SK-N-SH treated with all-trans-retinoic acid at 6 μM for 48 hours (cell line): Measurements from ENCODE around the gene GDF11.

Source experiments
- ARNTL ChIP-seq: fragments of 450-650 bp; formaldehyde crosslinking; IDR thresholded peaks from 2 replicates; pipeline ENCODE4 v1.5.0; 2020; ENCODE audit warnings: low read depth, mild to moderate bottlenecking, moderate library complexity, borderline replicate concordance
- GLIS3 ChIP-seq: fragments of 250-450 bp; sonication (Bioruptor Pico); IDR thresholded peaks from 2 replicates; pipeline ENCODE4 v1.5.0; 2020; ENCODE audit warnings: mild to moderate bottlenecking, moderate library complexity
- PPARA ChIP-seq: fragments of 250-450 bp; sonication (Bioruptor Pico); IDR thresholded peaks from 2 replicates; pipeline ENCODE4 v1.5.0; 2020; ENCODE audit warnings: mild to moderate bottlenecking, borderline replicate concordance
- RARB ChIP-seq: fragments of 250-450 bp; sonication (Bioruptor Pico); IDR thresholded peaks from 2 replicates; pipeline ENCODE4 v1.8.0; 2021; ENCODE audit warnings: mild to moderate bottlenecking, moderate library complexity
- TOX ChIP-seq: fragments of 250-450 bp; sonication (Bioruptor Pico); IDR thresholded peaks from 2 replicates; pipeline ENCODE4 v1.8.0; 2021; ENCODE audit warnings: mild to moderate bottlenecking, moderate library complexity, borderline replicate concordance

- TF ChIP-seq TOX (CRISPR knock-in tag): no peak
- TF ChIP-seq PPARA (CRISPR knock-in tag): no peak
- no peak for TF ChIP-seq ARNTL (CRISPR knock-in tag)
- TF ChIP-seq RARB (CRISPR knock-in tag): no peak
- TF ChIP-seq GLIS3 (CRISPR knock-in tag): no peak
Observed at GRCh38 chr12:55725556-55725955, 17.4 kb upstream of the GDF11 start.
